ENCODE measurements around the gene ADAMTSL1. TPM values are rescaled to one million over a fixed set of nuclear protein-coding genes. Genes with fewer than 3 reads are reported as not detected.

ADAMTSL1 gene
- total RNA-seq, 1 experiment from 2014 or later: not detected

- ATAC-seq (no peak), DNase-seq (ENCODE audit: low read depth, low spot score) (peak; percentile 2)
- Histone ChIP-seq H3K36me3 (ENCODE audit: control insufficient read depth, insufficient read depth, low read length) (no peaks in the 10 kb centered on the region), H3K27ac (ENCODE audit: low read length) (no peak overlapping the region), H3K4me1 (ENCODE audit: control insufficient read depth, insufficient read depth, low read length) (no peaks in the 10 kb centered on the region), H3K4me3 (ENCODE audit: low read depth in 2 of 2, low read length in 2 of 2) (no peak overlapping the region), H3K9me3 (ENCODE audit: control insufficient read depth, insufficient read depth, low read depth, low read length) (no peaks in the 10 kb centered on the region), H3K27me3 (ENCODE audit: control insufficient read depth, insufficient read depth, low read length) (no peaks in the 10 kb centered on the region)
- in situ Hi-C loops (cut with HindIII; ENCODE audit: low pct_unique_long_range_greater_than_20kb, low sequenced_read_pairs) (no loop called here), intact Hi-C loops (cut with micrococcal nuclease; ENCODE audit: unreplicated experiment) (no loop called here)
- ChIA-PET CTCF (no interaction called here), POLR2A (no interaction called here)
- BruUV-seq (replicated peaks): no TSS peak
- no peak for TF ChIP-seq REST (IDR thresholded peaks at IDR 0.05; ENCODE audit: insufficient read depth in 1 of 2, low read depth in 2 of 2, low read length in 1 of 2)
Measured at GRCh38 chr9:18566121-18566520, 92.2 kb downstream of the ADAMTSL1 start.

- no peak for ATAC-seq
- Histone ChIP-seq H3K4me1 (ENCODE audit: control insufficient read depth, insufficient read depth, low read length) (no peaks in the 10 kb centered on the region), H3K27me3 (ENCODE audit: control insufficient read depth, insufficient read depth, low read length) (no peaks in the 10 kb centered on the region), H3K9me3 (ENCODE audit: control insufficient read depth, insufficient read depth, low read depth, low read length) (no peaks in the 10 kb centered on the region), H3K36me3 (ENCODE audit: control insufficient read depth, insufficient read depth, low read length) (no peaks in the 10 kb centered on the region), H3K4me3 (ENCODE audit: low read depth in 2 of 2, low read length in 2 of 2) (no peak overlapping the region), H3K27ac (ENCODE audit: low read length) (no peak overlapping the region)
- intact Hi-C loops (cut with micrococcal nuclease; ENCODE audit: unreplicated experiment): no loop called here
- in situ Hi-C loops (cut with HindIII; ENCODE audit: low pct_unique_long_range_greater_than_20kb, low sequenced_read_pairs): no loop called here
- ChIA-PET POLR2A (no interaction called here), CTCF (no interaction called here)
- no peak for TF ChIP-seq CTCF (IDR thresholded peaks at IDR 0.05)
- TF ChIP-seq TCF7L2 (IDR thresholded peaks at IDR 0.05; ENCODE audit: low read depth, low read length): no peak
- TF ChIP-seq REST (IDR thresholded peaks at IDR 0.05; ENCODE audit: insufficient read depth in 1 of 2, low read depth in 2 of 2, low read length in 1 of 2): no peak
- TF ChIP-seq POLR2AphosphoS5 (IDR thresholded peaks at IDR 0.05; ENCODE audit: low read depth, low read length): no peak
- no peak for TF ChIP-seq SIN3A (IDR thresholded peaks at IDR 0.05; ENCODE audit: borderline replicate concordance, insufficient read depth, low read depth, low read length)
- BruUV-seq (replicated peaks): no TSS peak
- no peak for DNase-seq (ENCODE audit: low read depth, low spot score)
Measured at GRCh38 chr9:18568973-18569372, 95.0 kb downstream of the ADAMTSL1 start.

Measured in Panc1 (cell line).